T-helper 22 cell (primary cell): ENCODE results near the gene ARHGAP45.

Source experiments
- DNase-seq: peaks from one replicate; pipeline ENCODE4 v3.0.0-alpha.2; 2020; ENCODE audit warnings: low read depth

Gene ARHGAP45

DNA sequence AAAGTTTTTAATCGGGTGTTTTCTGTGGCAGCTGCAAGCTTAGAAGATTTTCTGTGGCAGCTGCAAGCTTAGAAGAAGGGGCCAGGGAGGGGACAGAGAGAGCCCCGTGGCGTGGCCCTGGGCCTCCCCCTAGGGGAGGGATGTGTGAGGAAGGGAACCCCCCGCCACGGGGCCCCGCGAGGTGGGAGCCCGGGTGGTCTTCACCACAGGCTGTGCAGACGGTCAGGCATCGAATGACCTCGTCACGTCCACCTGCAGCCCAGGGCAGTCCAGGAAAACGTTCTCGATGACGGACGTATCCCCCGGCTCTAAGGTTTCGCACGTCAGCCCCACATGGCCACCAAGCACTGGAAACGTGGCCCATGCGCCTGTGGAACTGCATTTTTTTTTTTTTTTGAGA is 19.6 kb downstream of the ARHGAP45 start:
- DNase-seq: no peak

GRCh38 chr19:1087813-1088415 is 20.9 kb downstream of the ARHGAP45 start:
- peak; percentile 48 for DNase-seq

DNA sequence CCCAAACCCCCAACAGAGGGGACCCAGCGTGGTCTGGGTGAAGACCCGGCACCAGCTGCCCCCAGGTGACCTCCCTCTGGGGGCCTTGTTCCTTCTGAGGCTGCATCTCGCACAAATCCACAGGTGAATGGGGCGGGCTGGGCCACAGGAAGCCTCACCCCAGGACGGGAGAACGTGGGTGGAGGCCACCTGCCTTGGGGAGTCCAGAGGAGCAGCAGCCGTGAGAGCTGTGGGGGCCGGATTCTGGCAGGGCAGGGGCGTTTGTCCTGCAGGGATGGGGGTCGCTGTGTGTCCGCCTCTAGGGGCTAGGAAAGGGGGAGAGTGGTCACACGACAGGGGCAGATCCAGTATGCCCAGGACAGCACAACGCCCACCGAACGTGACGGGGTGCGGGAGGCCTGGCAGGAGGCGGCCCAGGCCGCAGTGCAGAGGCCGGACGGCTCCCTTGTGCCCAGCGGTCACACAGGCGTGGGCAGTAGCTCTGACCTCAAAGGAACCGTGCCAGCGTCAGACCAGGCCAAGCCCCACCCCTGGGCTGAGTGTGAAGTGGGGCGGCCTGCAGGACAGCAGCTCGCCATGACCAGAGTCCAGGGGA is 21.5 kb downstream of the ARHGAP45 start:
- no peak for DNase-seq

GRCh38 chr19:1089126-1089771 is 22.3 kb downstream of the ARHGAP45 start:
- no peak for DNase-seq

DNA sequence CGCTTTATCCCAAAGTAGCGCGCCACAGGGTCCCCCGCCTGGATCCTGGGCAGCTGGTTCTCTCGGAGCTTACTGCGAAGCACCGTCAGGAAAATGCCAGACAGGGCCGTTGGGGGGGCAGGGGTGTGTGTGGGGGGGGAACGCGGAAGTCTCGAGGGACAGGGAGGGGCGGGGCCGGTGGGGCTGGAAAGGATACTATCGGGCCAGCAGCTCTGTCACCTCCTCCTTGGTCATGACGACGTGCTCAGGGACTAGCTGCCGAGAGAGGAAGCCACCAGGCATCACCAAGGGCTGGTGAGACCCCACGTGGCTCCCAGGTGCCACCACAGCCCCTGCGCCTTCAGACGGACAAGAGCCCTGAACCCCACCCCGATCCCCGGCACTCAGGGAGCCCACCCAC is 22.9 kb downstream of the ARHGAP45 start:
- DNase-seq: no peak

DNA sequence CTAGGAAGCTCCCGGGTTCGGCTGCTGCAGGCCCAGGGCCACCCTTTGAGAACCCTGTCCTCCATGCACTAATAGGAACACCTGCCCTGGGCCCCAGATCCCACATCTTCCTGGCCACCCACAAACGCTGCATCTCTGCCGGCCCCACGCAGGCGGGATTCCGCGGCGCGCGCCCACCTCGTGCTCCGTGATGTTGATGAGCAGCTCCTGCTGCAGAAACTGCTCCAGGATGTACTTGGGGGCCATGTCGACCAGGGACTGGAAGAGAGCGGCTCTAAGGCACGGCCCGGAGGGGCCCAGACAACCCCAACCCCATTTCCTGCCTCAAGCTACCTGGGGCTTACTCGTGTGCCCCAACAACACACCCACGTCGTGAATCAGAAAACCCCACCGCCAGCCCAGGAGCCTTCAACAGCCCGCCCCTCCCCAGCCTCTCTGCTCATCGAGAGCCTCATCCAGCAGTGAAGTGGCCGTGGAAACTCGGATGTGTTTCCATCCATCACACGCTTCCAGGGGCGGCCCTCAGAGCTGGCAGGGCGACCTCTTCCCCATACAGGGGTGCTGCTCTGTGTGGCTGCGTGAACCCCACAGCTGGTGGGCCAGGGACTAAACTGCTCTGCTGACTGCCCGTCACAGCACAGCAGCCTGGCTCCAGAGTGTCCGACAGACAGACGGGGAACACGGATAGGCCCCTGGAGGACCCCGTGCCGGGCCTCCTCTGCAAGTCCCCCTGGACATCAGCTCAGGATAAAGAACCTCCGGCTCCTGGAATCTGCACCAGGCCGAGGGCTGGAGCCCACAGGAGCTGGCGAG is 24.0 kb downstream of the ARHGAP45 start:
- no peak for DNase-seq

DNA sequence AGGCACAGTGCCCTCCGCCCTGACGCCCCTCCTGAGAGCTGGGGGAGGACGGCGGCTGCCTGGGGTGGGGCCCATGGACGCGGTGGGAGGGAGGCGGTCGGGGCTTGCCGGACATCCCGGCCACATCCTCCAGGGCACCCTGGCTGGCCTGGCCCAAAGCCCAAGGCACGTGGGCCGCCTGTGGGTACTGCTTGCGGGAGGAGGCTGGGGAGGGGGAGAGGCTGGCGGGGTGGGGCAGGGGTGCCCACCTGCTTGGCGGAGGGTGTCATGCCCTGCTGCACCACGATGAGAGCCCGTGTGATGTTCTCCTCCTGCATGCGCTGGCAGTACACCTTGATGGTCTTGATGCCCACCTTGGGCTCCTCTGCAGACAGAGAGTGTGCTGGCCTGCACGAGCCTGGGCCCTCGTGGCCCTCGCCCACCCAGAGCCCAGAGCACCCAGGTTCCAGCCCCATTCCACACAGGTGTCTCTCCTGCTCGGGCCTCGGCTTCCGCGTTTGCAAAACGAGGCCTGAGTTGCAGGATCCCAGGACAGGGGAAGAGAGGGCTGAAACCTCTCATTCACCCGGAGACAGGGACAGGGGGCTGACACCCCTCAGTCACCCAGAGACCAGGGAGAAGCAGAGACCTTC is 24.7 kb downstream of the ARHGAP45 start:
- DNase-seq: no peak

- no peak for DNase-seq
These were observed 26.4 kb downstream of the ARHGAP45 start for GRCh38 chr19:1093330-1093729.

- DNase-seq: no peak
These were observed 27.0 kb downstream of the ARHGAP45 start for GRCh38 chr19:1093811-1094553.

- no peak for DNase-seq
These were observed 27.6 kb downstream of the ARHGAP45 start for GRCh38 chr19:1094655-1094977.

- DNase-seq: peak; percentile 97
These were observed 28.2 kb downstream of the ARHGAP45 start, which contains the start of gene POLR2E for GRCh38 chr19:1094978-1095701. TSS of gene POLR2E (minus strand) at chr19:1095375. CDS start at chr19:1095315, 60 bp downstream.

- no peak for DNase-seq
These were observed 30.8 kb downstream of the ARHGAP45 start for GRCh38 chr19:1097810-1098176.

DNA sequence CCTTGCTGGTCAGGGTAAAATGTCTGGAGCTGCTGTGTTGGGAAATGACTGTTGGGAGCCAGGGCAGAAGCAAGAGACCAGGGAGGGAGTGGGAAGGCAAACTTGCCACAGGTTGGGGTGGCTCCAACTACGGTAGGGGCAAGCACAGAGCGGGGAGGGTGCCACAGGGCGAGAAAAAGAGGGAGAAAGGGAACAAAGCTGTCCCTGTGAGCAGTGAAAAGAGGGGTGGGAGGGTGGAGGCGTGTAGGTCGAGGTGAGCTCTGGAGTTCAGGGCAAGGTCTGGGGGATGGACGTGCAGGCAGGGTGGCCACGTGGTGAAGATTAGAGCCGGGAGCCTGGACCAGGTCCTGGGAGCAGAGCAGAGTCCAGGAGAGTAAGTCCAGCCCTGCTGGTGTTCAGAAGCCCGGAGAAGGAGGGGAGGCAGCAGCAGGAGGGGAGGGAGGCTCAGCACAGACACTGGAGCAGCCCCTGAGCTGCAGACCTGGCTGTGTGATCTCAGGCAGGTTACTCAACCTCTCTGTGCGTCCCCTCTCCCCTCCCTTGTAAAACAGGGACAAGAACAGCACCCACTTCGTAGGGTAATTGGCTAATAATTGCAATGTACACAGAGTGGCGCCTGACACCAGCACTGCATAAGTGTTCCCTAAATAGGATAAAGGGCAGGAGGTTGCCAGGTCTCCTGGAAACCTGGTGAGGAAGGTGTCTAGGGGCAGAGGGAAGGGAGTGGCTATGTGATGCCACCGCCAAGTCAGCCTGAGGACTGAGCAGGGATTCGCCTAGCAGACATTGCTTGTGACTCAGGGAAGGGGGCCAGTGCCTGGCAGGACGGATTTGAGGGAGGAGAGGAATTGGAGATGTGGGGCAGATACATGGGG is 31.4 kb downstream of the ARHGAP45 start:
- no peak for DNase-seq

- no peak for DNase-seq
These were observed 34.4 kb downstream of the ARHGAP45 start for GRCh38 chr19:1101337-1101698.

DNA sequence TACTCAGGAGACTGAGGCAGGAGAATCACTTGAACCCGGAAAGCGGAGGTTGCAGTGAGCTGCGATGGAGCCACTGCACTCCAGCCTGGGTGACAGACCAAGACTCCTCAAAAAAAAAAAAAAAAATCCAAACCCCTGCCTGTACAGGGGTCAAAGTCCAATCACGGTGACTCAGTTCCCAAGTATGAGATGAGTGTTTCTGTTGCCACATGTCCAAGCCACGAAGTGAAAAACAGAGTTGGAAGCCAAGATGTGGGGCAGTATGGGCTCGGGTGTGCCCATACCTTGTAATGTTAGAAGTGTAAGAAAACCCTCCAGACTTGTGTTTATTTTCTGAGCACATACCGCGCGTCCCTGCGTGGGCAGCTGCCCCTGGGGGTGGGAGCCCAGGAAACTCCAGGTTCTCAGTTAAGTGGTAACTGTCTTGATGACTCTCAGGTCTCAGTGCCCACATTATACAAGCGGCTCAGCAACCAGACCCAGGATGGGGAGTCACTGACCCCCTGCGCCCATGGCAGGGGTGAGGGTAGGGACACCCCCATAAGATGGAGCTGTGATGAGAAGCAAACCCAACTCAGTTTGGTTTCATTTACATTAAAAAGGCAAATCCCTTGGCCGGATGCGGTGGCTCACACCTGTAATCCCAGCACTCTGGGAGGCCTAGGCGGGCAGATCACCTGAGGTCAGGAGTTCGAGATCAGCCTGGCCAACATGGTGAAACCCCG is 35.6 kb downstream of the ARHGAP45 start:
- DNase-seq: no peak

- no peak for DNase-seq
These were observed 36.3 kb downstream of the ARHGAP45 start for GRCh38 chr19:1103132-1103707.

DNA sequence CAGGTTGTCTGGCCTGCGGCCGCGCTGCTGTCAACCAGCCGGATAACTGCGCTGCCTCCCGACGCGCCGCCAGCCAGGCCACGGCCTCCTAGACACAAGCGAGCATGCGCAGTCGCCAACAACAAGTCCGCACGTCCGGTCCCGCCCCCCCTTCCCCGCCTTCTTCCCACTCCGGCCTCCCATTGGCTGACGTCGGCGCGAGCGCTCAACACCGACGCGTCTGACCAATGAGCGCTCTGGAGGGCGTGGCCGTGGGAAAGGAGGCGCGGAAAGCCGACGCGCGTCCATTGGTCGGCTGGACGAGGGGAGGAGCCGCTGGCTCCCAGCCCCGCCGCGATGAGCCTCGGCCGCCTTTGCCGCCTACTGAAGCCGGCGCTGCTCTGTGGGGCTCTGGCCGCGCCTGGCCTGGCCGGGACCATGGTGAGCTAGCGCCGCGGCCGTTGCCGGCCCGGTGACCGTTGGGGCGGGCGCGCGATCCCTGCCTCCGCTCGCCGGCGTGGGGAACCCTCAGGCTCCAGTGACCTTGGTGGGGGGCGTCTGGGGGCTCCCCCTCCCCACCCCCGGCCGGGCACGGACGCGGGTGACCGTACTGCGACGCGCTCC is 36.8 kb downstream of the ARHGAP45 start, which contains the start of gene GPX4:
GPX4 (plus strand) TSS at position 287 of the 603 bp plus-strand sequence; CDS start at position 337, 50 bp downstream.
- peak; percentile 98 for DNase-seq

- peak; percentile 71 for DNase-seq
These were observed 37.5 kb downstream of the ARHGAP45 start for GRCh38 chr19:1104311-1105007.
